NT2/D1 (cell line): ENCODE results near the gene LANCL1.
A peak's percentile ranks its signal among the peaks of the same experiment; 100 is the strongest.

ENCODE experiments used
- DNase-seq: peaks from one replicate; pipeline ENCODE4 v3.0.0-alpha.2; 2011; ENCODE audit warnings: low read depth, low spot score
- H3K27me3 ChIP-seq: 2 replicates; pipeline ENCODE4 v1.6.0; 2011; ENCODE audit warnings: mild to moderate bottlenecking; ENCODE audit not compliant: insufficient read length, insufficient read depth
- H3K36me3 ChIP-seq: 2 replicates; pipeline ENCODE4 v1.6.1; 2011; ENCODE audit warnings: mild to moderate bottlenecking, low read length, mixed read lengths; ENCODE audit not compliant: insufficient read depth, insufficient read length
- H3K4me1 ChIP-seq: 2 replicates; pipeline ENCODE4 v1.5.1; 2011; ENCODE audit not compliant: insufficient read depth, insufficient read length
- H3K4me3 ChIP-seq: 2 replicates; pipeline ENCODE4 v1.5.1; 2011; ENCODE audit warnings: low read depth; ENCODE audit not compliant: insufficient read length
- H3K9ac ChIP-seq: 2 replicates; pipeline ENCODE4 v1.6.0; 2011; ENCODE audit warnings: low read depth; ENCODE audit not compliant: insufficient read length
- H3K9me3 ChIP-seq: 2 replicates; pipeline ENCODE4 v1.5.1; 2011; ENCODE audit warnings: mild to moderate bottlenecking, low read length; ENCODE audit not compliant: insufficient read depth
- SUZ12 ChIP-seq: IDR thresholded peaks from 2 replicates; pipeline ENCODE4 v1.6.1; 2011; ENCODE audit not compliant: insufficient read length, insufficient read depth; ENCODE audit errors: extremely low read depth
- YY1 ChIP-seq: IDR thresholded peaks from 2 replicates; pipeline ENCODE4 v1.6.1; 2011; ENCODE audit not compliant: insufficient read length, insufficient read depth
- ZNF274 ChIP-seq: IDR thresholded peaks from 2 replicates; pipeline ENCODE4 v1.6.1; 2011; ENCODE audit warnings: mild to moderate bottlenecking, low read depth, low read length

LANCL1 gene

DNA sequence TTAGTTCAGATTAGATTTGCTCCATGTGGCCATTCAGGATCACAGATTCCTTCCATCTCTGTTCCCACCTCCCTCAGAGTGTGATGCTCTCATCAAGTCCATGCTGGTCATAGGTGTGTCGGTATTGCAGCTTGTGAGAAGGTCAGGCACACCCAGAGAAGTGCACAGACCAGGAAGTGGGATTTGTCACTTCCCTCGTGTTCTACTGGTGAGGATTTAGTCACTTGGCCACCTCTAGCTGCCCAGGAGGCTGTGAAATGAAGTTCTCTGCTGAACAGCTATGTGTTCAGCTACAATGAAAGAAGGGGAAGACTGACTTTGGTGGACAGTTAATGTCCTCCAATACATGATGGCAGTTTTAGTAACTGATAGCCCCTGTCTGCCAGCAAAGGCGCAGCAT is 3.5 kb upstream of the LANCL1 start:
- no peaks in the 10 kb centered on the region for H3K4me1 ChIP-seq
- no peaks in the 10 kb centered on the region for H3K36me3 ChIP-seq
- H3K9me3 ChIP-seq, result peaks cover 15% of the 10 kb centered on the region
- no peak overlapping the region for H3K4me3 ChIP-seq
- no peak for DNase-seq
- TF ChIP-seq YY1, result no peak
- no peak for TF ChIP-seq SUZ12
- TF ChIP-seq ZNF274, result no peak
- no peak overlapping the region for H3K9ac ChIP-seq
- no peaks in the 10 kb centered on the region for H3K27me3 ChIP-seq

DNA sequence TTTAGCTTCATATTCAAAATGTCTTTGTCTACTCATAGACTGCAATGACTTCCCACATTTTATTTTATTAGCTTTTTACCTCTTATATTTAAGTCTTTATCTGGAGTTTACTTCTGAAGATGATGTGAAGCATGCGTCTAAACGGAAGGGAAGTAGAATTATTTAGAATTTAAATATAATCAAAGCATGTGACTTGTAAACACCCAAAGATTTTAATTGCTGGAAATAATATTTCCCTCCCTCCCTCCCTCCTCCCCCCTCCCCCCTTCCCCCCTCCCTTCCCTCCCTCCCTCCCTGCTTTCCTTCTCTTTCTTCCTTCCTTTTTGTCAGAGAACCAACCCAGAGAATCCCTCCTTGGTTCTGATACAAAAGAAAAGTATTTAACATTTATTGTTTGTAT is 2.1 kb upstream of the LANCL1 start:
- Histone ChIP-seq H3K4me1 (no peaks in the 10 kb centered on the region), H3K27me3 (no peaks in the 10 kb centered on the region), H3K36me3 (peaks cover 6% of the 10 kb centered on the region), H3K9ac (no peak overlapping the region), H3K9me3 (peaks cover 3% of the 10 kb centered on the region), H3K4me3 (no peak overlapping the region)
- DNase-seq, result no peak
- no peak for TF ChIP-seq YY1
- TF ChIP-seq SUZ12, result no peak
- no peak for TF ChIP-seq ZNF274

DNA sequence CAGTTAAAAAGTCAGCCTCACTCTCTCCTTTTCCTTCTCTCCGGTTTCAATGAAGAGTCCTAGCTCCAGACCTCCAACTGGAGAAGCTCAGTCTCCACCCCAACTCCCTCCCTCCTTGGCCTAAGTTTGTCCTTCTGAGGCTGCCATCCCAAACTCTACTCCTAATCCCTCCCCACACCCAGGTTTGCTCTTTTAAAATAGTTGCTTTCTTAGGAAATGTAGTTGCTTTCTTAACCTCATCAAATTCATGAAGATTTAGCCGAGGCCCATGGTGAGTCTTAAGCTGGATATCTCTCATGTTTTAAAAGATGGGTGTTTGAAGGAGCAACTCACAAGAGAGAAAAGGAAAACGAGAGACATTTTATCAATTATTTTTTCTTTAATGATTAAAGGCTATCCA is 937 bp upstream of the LANCL1 start:
- DNase-seq, result no peak

DNA sequence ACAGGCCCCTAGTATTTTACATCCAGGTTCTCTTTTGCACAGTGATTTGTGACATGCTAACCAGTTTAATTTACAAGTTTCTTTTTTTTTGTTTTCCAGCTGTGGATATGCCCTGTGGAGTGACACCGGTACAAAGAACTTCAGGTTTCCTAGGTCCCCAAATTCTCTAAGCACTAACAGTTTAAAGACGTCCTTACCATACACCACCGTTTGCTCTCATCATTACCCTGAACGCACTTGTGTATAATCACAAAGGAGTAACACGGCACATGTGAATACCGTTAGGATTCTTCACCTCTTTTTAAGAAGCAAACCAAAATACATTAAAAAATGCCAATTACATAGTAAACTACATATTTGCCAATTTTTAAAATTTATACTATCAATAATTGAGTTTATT is 853 bp downstream of the LANCL1 start:
- TF ChIP-seq SUZ12 (no peak), ZNF274 (no peak), YY1 (no peak)
- Histone ChIP-seq H3K9me3 (no peaks in the 10 kb centered on the region), H3K4me1 (no peaks in the 10 kb centered on the region), H3K9ac (peak overlapping the region; percentile 87), H3K27me3 (no peaks in the 10 kb centered on the region), H3K4me3 (peak overlapping the region; percentile 75), H3K36me3 (peaks cover 23% of the 10 kb centered on the region)
- DNase-seq, result no peak

More for the DNA sequence above, 937 bp upstream of the LANCL1 start:
- Histone ChIP-seq H3K27me3 (no peaks in the 10 kb centered on the region), H3K9ac (no peak overlapping the region), H3K4me3 (peak overlapping the region; percentile 9), H3K36me3 (peaks cover 13% of the 10 kb centered on the region), H3K4me1 (no peaks in the 10 kb centered on the region), H3K9me3 (no peaks in the 10 kb centered on the region)
- TF ChIP-seq SUZ12, result no peak
- TF ChIP-seq YY1, result no peak
- no peak for TF ChIP-seq ZNF274

DNA sequence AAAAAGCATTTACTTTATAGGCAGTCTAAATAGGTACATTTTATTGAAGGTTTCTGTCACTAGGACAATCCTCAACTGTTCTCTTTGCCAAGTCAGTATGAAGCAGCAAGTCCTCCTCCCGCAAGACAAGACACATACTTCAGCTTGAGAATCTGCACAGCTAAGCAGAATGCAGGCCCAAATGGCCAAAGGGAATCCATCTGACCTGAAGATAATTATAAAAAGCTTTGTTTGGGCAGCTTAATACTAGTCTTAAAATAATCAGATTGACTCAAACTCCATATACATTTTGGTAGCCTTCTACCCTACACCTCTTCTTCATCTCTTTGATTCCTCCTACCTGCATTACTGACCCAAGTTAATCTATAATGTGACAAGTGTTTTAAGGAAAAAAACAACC is 1.8 kb downstream of the LANCL1 start:
- Histone ChIP-seq H3K27me3 (no peaks in the 10 kb centered on the region), H3K4me3 (no peak overlapping the region), H3K9ac (no peak overlapping the region), H3K36me3 (peaks cover 32% of the 10 kb centered on the region), H3K9me3 (no peaks in the 10 kb centered on the region), H3K4me1 (no peaks in the 10 kb centered on the region)
- TF ChIP-seq ZNF274 (no peak), YY1 (no peak), SUZ12 (no peak)
- no peak for DNase-seq

DNA sequence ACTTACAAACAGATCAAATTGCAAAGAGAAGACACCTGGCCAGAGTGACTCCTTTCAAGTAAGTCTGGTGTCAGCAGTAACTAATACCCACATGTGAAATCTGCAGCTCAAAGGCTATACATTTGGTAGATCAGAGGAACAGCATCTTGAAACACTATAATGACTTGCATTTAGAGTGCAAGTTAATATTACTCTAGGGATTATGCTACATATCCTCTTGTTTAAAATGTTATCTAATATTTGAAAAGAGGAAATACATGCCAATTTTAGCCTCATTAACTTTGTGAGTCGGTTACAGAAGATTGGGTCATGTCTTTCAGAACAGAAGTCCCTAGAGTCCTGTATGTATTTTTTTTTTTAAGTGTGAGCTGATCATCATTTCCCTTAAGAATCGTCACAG is 15.2 kb downstream of the LANCL1 start:
- no peak overlapping the region for H3K9ac ChIP-seq
- H3K4me3 ChIP-seq, result no peak overlapping the region
- H3K27me3 ChIP-seq, result no peaks in the 10 kb centered on the region

DNA sequence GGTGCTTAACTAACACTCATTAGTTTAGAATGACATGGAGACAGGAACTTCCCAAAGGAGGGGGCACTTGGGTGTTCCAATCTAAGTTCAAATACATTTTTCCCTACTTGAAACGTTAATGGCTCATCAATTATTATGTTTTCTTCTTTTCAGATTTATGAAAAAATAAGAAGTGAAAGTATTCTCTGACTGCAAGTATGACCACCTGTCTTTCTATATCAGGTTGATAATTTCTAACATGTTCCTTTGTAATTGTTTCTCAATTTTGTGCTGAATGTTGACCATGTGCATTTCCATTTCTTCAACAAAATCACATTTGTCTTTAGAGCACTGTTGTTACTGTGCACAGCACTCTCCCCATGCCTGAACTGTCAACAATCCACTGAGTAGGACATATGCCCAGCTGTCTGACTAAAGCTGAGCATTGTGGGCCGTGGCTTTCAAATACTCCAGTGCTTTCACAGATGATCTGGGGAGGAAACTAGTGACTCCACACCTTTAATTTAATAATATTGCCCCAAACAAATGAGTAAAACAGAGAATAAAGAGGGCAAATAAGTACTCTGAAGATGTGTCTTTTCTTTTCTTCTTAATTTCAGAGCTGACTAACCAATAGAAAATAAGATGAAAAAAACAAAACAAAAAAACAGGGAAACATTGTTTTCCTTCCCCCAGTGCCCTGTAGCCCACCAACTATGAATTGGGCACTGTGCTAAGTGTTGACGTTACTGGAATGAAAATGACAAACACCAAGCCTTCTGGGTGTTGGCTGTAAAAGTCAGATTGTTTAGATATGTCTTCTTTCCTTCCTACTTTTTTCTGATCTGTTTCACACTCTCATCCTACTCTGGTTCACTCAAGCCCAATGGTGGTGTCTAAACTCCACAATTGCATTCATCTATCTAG is 16.0 kb downstream of the LANCL1 start:
- Histone ChIP-seq H3K4me3 (no peak overlapping the region), H3K36me3 (peaks cover 37% of the 10 kb centered on the region)

More for the DNA sequence above, 15.2 kb downstream of the LANCL1 start:
- H3K4me1 ChIP-seq, result no peaks in the 10 kb centered on the region
- H3K36me3 ChIP-seq, result peaks cover 36% of the 10 kb centered on the region
- no peaks in the 10 kb centered on the region for H3K9me3 ChIP-seq
- no peak for DNase-seq
- TF ChIP-seq ZNF274 (no peak), SUZ12 (no peak), YY1 (no peak)

More for the DNA sequence above, 16.0 kb downstream of the LANCL1 start:
- no peaks in the 10 kb centered on the region for H3K27me3 ChIP-seq
- no peak for TF ChIP-seq ZNF274
- no peak for TF ChIP-seq SUZ12
- no peak for TF ChIP-seq YY1
- no peaks in the 10 kb centered on the region for H3K9me3 ChIP-seq
- no peak for DNase-seq
- H3K4me1 ChIP-seq, result no peaks in the 10 kb centered on the region
- H3K9ac ChIP-seq, result no peak overlapping the region
